HG03575 (cell line): ENCODE measurements around the gene CD248.

Source experiments
- ATAC-seq: cut with Tn5 transposase; IDR thresholded peaks from one replicate; pipeline ENCODE4 v1.9.1; 2021; ENCODE audit not compliant: unreplicated experiment, insufficient number of reproducible peaks, low FRiP score; ENCODE audit errors: extremely low read depth

The CD248 gene

GRCh38 chr11:66267039-66267378 lies 49.8 kb downstream of the CD248 start:
- no peak for ATAC-seq

GRCh38 chr11:66266378-66267038 lies 50.3 kb downstream of the CD248 start:
- ATAC-seq: no peak

GRCh38 chr11:66265531-66266377 lies 51.1 kb downstream of the CD248 start:
- no peak for ATAC-seq

GRCh38 chr11:66264914-66265313 lies 51.9 kb downstream of the CD248 start:
- ATAC-seq: no peak
